GM18517 (cell line): Measurements from ENCODE around the gene SLC35G6.
"Not testable (repeated sequence)": the region's sequence is repeated elsewhere in the genome, so short reads cannot be mapped to it uniquely, and the experiment has no call there.

Experiments used
- ATAC-seq: cut with Tn5 transposase; IDR thresholded peaks from one replicate; pipeline ENCODE4 v1.9.1; 2021; ENCODE audit warnings: mild to moderate bottlenecking, moderate library complexity; ENCODE audit not compliant: unreplicated experiment

Gene SLC35G6

DNA sequence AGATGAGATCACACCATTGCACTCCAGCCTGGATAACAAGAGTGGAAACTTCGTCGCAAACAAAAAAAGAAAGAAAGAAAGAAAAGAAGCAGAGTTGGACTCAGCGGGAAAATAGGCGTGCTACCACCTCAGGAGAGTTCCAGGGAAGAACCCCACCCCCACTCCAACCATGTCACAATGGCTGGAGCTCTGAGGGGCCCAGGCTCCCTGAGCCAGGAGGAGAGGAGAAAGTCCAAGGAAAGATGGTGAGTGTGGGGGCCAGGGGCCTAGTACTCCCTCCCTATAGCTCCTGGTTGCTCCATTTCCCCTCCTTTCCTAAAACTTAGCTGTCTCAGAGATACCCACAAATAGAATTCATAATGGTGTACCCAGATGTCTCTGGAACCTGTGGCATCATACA, at the start of gene SLC35G6:
TSS of gene SLC35G6 (plus strand) at position 172 of the 400 bp plus-strand sequence. CDS start at position 243, 71 bp downstream.
- not testable (repeated sequence) for ATAC-seq

GRCh38 chr17:7432296-7432695, 49.0 kb upstream of the SLC35G6 start:
- ATAC-seq = no peak

DNA sequence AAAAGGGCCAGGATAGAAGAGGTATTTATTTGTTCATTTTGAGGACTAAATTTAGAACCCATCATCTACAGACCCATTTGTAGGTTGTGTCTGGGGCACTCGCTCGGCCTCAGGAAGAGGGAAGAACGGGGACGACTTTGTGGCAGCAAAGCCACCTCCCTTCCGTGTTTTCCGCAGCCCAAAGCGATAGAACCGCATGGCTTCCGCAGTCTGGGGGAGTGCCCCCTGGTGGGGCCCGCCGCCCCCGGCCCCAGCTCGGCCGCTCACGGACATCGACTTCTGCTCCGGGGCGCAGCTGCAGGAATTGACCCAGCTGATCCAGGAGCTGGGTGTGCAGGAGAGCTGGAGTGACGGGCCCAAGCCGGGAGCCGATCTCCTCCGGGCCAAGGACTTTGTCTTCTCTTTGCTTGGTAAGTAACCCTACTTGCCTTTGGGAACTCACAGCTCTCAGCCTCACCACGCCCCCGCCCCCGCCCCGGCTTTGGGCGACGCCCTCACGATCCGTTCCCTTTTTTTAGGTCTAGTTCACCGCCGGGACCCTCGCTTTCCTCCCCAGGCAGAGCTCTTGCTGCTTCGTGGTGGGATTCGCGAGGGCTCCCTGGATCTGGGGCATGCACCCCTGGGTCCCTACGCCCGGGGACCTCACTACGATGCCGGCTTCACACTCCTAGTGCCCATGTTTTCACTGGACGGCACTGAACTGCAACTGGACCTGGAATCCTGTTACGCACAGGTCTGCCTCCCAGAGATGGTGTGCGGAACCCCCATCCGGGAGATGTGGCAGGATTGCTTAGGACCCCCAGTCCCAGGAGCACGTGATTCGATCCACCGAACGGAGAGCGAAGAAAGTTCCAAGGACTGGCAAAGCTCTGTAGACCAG, 45.3 kb upstream of the SLC35G6 start:
- no peak for ATAC-seq

DNA sequence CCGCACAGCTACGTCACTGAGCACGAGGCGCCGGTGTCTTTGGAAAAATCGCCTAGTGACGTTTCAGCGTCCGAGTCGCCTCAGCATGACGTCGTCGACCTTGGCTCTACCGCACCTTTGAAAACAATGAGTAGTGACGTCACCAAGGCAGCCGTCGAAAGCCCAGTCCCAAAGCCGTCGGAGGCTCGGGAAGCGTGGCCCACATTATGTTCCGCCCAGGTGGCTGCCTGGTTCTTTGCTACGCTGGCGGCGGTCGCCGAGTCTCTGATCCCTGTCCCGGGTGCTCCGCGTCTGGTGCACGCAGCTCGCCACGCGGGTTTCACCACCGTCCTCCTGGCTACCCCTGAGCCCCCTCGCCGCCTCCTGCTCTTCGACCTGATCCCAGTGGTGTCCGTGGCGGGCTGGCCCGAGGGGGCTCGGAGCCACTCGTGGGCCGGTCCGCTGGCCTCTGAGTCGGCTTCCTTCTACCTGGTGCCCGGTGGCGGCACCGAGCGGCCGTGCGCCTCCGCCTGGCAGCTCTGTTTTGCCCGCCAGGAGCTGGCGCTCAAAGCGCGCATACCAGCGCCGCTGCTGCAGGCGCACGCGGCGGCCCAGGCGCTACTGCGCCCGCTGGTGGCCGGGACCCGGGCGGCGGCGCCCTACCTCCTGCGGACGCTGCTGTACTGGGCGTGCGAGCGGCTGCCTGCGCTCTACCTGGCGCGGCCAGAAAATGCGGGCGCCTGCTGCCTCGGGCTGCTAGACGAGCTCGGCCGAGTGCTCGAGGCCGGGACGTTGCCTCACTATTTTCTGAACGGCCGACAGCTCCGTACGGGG, 44.5 kb upstream of the SLC35G6 start:
- ATAC-seq = no peak

DNA sequence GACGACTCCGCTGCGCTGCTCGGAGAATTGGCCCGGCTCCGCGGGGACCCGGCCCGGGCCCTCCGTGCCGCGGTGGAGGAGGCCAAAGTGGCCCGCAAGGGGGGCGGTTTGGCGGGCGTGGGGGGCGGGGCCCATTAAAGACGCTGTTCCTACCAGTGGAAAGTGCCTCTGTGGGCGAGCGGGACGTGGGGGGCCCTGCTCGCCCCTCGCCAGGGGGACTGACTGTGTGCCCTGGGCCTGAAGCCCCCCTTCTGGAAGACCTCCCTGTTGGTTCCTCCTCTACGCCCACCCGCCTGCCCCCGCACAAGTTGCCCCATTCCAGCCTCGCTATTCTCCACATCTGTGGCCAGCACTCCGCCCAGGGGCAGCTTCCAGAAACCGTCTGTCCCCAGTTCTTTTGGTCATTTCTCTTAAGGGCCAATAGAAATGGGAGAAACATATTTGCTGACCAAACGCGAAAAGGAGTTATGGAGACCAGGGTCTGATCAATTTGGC, 43.8 kb upstream of the SLC35G6 start:
- no peak for ATAC-seq

DNA sequence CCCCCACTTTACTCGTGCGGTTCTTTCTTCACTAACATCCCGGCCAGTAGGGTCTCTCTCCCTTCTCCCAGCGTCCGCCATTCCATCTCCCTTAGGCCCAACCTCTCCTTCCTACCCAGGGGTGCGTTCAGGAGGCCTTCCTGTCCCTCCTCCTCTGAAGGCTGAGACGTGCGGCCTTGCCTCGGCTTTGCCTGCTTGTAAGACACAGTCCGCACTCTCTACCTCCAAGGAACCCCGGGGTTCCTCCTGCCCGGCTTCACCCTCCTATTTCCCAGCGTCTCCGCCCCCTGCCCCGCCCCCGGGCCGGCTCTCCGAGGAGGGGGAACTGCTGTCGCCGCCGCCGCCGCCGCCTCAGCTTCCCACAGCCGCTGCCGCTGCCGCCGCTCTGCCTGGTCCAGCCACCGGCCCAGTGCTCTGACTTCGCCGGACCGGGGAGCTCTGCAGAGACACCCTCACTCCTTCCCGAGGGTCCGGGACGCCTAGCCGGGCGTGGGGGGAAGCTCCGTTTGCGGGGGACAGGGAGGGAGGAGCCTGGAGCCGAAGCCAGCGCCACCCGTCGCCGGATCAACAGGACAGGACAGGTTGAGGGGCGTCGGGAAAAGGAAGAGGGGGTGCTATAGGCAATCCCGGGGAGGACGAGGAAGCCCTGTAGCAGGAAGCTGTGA, 43.2 kb upstream of the SLC35G6 start:
- ATAC-seq = no peak

DNA sequence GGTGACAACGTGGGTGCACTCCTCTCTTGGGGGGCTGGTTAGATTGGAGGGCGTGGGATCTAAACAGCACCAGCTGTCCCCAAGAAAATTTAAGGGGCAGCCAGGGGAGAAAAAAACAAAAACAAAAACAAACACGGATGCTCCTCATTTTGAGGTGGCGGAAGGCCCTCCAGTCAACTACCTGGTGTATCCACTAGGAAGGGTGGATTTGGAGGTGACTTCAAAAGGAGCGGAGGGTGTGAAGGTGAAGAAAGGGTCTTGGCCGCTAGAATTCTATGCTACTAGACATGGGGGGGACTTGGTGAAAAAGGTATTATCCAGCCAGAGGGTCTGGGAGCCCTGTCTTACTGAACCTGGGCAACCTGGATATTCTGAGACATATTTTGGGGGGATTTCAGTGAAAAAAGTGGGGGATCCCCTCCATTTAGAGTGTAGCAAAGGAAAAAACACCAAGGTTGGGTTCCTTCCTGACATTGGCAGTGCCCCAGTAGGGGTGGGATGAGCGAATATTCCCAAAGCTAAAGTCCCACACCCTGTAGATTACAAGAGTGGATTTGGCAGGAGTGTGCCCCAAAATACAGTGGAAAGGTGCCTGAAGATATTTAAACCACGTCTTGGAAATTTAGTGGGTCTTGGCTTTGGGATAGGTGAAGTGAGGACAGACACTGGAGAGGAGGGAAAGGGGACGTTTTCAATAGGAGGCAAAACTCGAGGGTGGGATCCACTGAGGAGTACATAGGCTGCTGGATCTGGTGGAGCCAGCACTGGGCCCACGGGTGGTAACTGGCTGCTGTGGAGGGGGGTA, 42.4 kb upstream of the SLC35G6 start:
- no peak for ATAC-seq

GRCh38 chr17:7439462-7440112, 41.7 kb upstream of the SLC35G6 start, which contains the start of gene FGF11:
Gene FGF11 (plus strand): TSS chr17:7439512. CDS start chr17:7439621, 109 bp downstream.
- ATAC-seq = no peak

- ATAC-seq = no peak
Observed at GRCh38 chr17:7440113-7440833, 41.0 kb upstream of the SLC35G6 start.

- ATAC-seq = no peak
Observed at GRCh38 chr17:7440834-7441195, 40.4 kb upstream of the SLC35G6 start.

- no peak for ATAC-seq
Observed at GRCh38 chr17:7441266-7441665, 40.0 kb upstream of the SLC35G6 start.

GRCh38 chr17:7442142-7442541, 39.1 kb upstream of the SLC35G6 start:
- no peak for ATAC-seq

DNA sequence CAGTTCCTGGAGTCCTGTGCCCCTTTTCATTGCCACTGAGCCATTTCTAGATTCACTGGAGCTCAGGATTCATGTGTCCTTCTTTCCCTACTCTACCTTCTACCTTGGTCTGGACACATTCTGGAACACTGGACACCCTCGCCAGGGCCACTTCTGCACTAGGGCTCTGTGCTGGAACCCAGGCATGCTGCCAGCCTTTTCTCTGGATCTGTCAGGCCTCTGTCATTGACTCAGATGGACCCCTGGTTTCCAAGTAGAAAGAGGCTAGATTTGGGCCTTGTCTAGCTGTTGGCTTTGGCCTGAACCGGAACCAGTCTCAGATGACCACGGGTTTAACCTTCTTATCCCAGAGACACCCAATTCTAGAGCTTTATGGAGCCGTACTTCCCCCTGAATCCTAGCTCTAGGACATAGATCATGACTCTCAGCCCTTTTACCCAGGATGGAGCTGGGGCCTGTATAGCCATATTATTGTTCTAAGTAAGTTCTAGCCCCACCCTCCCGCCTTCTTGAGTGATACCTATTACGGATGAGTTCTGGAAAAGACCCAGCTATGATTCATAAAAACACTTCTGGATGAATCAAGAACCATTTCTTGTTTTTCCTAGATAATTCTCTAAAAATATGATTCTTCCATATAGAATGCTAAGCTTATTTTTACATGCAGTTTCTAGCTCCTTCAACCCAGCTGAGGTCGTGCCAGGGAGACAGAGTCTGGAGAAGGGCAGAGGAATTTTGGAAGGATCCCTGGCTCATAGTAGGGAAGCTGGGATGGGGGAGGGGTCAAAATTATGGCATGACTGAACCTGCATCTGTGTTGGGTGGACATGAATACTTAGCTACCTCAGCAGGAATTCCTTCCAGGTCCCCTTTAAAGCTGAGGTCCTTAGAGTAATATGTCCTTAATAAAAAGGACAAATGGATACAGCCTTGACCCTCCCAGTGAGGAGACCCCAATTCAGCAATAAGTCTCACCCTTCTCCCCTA, 37.5 kb upstream of the SLC35G6 start:
- ATAC-seq = no peak

DNA sequence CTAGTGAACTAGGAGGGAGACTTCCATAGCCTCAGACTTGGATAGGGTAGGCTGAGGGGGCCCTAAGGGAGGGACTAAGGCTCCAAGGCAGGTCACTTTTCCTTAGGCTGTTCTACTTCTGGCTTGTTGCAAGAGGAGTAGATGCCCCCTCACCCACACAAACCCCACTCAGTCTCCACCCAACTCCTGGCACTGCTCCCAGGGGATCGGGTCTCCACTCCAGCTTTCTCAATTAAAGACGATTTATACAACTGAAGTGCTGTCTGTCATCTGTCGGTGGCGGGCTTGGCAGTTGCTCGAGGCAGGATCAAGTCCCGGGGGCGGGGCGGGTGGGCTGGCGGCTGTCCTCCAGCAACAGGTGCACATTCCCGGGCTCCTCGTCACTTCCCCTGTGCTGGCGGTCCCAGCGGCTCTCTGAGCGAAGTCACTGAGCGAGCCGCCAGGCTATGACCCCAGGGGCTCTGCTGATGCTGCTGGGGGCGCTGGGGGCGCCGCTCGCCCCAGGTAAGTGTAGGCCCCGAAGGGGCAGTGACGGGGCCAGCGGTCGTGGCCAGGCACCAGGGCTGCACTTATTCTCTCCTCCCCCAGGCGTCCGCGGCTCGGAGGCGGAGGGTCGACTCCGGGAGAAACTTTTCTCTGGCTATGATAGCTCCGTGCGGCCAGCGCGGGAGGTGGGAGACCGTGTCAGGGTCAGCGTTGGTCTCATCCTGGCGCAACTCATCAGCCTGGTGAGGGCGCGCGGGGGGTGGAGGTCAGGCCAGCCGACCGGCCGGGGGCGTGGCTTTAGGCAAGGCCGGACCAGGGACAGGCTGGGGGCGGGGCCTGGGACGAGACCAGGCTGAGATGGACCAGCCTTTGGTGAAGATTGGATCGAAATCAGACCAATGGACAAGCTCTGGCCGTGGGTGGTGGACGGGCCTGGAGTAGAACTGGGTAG, 36.3 kb upstream of the SLC35G6 start, which contains the start of gene CHRNB1:
TSS of gene CHRNB1 (plus strand) at position 380 of the 937 bp plus-strand sequence. CDS start at position 447, 67 bp downstream.
- ATAC-seq = no peak

DNA sequence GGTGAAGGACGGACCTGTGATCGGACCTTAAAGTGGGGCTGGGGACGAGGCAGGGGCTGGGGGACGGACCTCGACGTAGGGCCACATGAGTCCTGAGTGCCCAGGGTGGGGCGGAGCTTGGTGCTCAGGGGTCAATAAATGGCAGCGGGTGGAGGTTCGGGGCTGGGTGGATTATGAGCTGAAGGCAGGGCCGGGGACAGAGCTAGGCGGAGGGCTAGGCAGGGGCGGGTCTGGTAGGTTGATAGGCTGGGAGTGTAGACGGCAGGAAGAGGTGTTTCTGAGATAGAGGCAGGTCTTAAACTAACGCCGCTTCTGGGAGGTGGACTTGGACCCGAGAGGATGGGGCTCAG, 35.7 kb upstream of the SLC35G6 start:
- ATAC-seq = no peak

DNA sequence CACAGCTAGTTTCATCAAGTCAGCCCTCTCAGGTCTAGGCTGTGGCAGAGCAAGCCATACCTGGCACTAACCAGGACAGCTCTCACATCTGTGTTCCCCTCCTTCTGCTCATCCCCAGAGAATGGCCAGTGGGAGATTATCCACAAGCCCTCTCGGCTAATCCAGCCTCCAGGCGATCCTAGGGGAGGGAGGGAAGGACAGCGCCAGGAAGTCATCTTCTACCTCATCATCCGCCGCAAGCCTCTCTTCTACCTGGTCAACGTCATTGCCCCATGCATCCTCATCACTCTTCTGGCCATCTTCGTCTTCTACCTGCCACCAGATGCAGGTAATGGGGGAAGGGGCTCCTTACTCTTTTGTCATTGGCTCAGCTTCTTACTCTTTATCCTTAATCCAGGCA, 32.8 kb upstream of the SLC35G6 start:
- ATAC-seq = no peak
